SK-N-MC (cell line): ENCODE measurements around the gene SNHG17.

Experiments used
- EZH2 ChIP-seq: fragments of 200-600 bp; sonication (generic); IDR thresholded peaks from one replicate; pipeline ENCODE4 v1.6.1; 2017; ENCODE audit warnings: antibody characterized with exemption
- POLR2AphosphoS5 ChIP-seq: IDR thresholded peaks from 2 replicates; pipeline ENCODE4 v1.6.1; 2012; ENCODE audit warnings: mild to moderate bottlenecking, low read depth, low read length, borderline replicate concordance

GRCh38 chr20:38441916-38442315, 6.8 kb upstream of the SNHG17 start:
- TF ChIP-seq POLR2AphosphoS5 (no peak), EZH2 (no peak)
